EH (cell line): ENCODE measurements around the gene MTMR6.
A peak's percentile ranks its signal among the peaks of the same experiment; 100 is the strongest.

Source experiments
- DNase-seq: peaks from one replicate; pipeline ENCODE4 v3.0.0-alpha.2; 2015; ENCODE audit warnings: low read depth

MTMR6 gene

GRCh38 chr13:25280396-25280795 lies 6.9 kb downstream of the MTMR6 start:
- no peak for DNase-seq

GRCh38 chr13:25276748-25277147 lies 10.5 kb downstream of the MTMR6 start:
- peak; percentile 41 for DNase-seq

GRCh38 chr13:25268561-25268960 lies 18.7 kb downstream of the MTMR6 start:
- DNase-seq = no peak

- peak; percentile 25 for DNase-seq
Observed at GRCh38 chr13:25267715-25268114, 19.6 kb downstream of the MTMR6 start.

- DNase-seq = no peak
Observed at GRCh38 chr13:25266706-25267105, 20.6 kb downstream of the MTMR6 start.

GRCh38 chr13:25262261-25262660 lies 25.0 kb downstream of the MTMR6 start:
- no peak for DNase-seq

GRCh38 chr13:25253702-25254101 lies 33.6 kb downstream of the MTMR6 start:
- DNase-seq = no peak

GRCh38 chr13:25252752-25253151 lies 34.5 kb downstream of the MTMR6 start:
- DNase-seq = no peak

GRCh38 chr13:25252225-25252624 lies 35.1 kb downstream of the MTMR6 start:
- no peak for DNase-seq

GRCh38 chr13:25249001-25249543 lies 38.2 kb downstream of the MTMR6 start:
- peak; percentile 45 for DNase-seq

- no peak for DNase-seq
Observed at GRCh38 chr13:25248071-25248470, 39.2 kb downstream of the MTMR6 start.

GRCh38 chr13:25247360-25247759 lies 39.9 kb downstream of the MTMR6 start:
- no peak for DNase-seq

- DNase-seq = no peak
Observed at GRCh38 chr13:25244123-25244522, 43.2 kb downstream of the MTMR6 start.

- DNase-seq = no peak
Observed at GRCh38 chr13:25242956-25243355, 44.3 kb downstream of the MTMR6 start.

GRCh38 chr13:25241007-25241406 lies 46.3 kb downstream of the MTMR6 start:
- no peak for DNase-seq

GRCh38 chr13:25237083-25237482 lies 50.2 kb downstream of the MTMR6 start:
- no peak for DNase-seq

- DNase-seq = no peak
Observed at GRCh38 chr13:25233861-25234260, 53.4 kb downstream of the MTMR6 start.

- peak; percentile 44 for DNase-seq
Observed at GRCh38 chr13:25232937-25233515, 54.3 kb downstream of the MTMR6 start.

GRCh38 chr13:25231517-25231916 lies 55.8 kb downstream of the MTMR6 start:
- no peak for DNase-seq

- no peak for DNase-seq
Observed at GRCh38 chr13:25227690-25228089, 59.6 kb downstream of the MTMR6 start.

- no peak for DNase-seq
Observed at GRCh38 chr13:25225970-25226369, 61.3 kb downstream of the MTMR6 start.

- no peak for DNase-seq
Observed at GRCh38 chr13:25224151-25224550, 63.1 kb downstream of the MTMR6 start.

- DNase-seq = no peak
Observed at GRCh38 chr13:25222740-25223139, 64.5 kb downstream of the MTMR6 start.

- DNase-seq = no peak
Observed at GRCh38 chr13:25218019-25218418, 69.3 kb downstream of the MTMR6 start.
